Measurements from ENCODE around the gene RREB1.

Gene RREB1

GRCh38 chr6:7078856-7079255 is 28.9 kb upstream of the RREB1 start:
- H2AFZ ChIP-seq (ENCODE audit: low read depth, low read length), result no peak overlapping the region
- no peaks in the 10 kb centered on the region for H3K4me1 ChIP-seq (ENCODE audit: insufficient read depth, low read length)
- H3K4me2 ChIP-seq (ENCODE audit: insufficient read depth, low read length), result no peak overlapping the region
- no peaks in the 10 kb centered on the region for H3K79me2 ChIP-seq (ENCODE audit: insufficient read depth, low read length)
- no peaks in the 10 kb centered on the region for H3K36me3 ChIP-seq (ENCODE audit: insufficient read depth, low read length)
- DNase-seq (no peak), ATAC-seq (ENCODE audit: insufficient read depth, low read depth) (no peak)
- no peak overlapping the region for H3K4me3 ChIP-seq (ENCODE audit: low read depth in 1 of 2, low read length in 2 of 2)
- TF ChIP-seq, protein P1, sequence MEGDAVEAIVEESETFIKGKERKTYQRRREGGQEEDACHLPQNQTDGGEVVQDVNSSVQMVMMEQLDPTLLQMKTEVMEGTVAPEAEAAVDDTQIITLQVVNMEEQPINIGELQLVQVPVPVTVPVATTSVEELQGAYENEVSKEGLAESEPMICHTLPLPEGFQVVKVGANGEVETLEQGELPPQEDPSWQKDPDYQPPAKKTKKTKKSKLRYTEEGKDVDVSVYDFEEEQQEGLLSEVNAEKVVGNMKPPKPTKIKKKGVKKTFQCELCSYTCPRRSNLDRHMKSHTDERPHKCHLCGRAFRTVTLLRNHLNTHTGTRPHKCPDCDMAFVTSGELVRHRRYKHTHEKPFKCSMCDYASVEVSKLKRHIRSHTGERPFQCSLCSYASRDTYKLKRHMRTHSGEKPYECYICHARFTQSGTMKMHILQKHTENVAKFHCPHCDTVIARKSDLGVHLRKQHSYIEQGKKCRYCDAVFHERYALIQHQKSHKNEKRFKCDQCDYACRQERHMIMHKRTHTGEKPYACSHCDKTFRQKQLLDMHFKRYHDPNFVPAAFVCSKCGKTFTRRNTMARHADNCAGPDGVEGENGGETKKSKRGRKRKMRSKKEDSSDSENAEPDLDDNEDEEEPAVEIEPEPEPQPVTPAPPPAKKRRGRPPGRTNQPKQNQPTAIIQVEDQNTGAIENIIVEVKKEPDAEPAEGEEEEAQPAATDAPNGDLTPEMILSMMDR (IDR thresholded peaks at IDR 0.05; ENCODE audit: borderline replicate concordance, extremely low read depth, low read length, poor library complexity, severe bottlenecking), result no peak
- no peak for TF ChIP-seq EZH2 (IDR thresholded peaks at IDR 0.05; ENCODE audit: borderline replicate concordance, low read depth, low read length, severe bottlenecking)
- H4K20me1 ChIP-seq (ENCODE audit: insufficient read depth, low read length), result no peaks in the 10 kb centered on the region
- H3K27me3 ChIP-seq (ENCODE audit: insufficient read depth, low read length, poor library complexity), result no peaks in the 10 kb centered on the region
- no peak overlapping the region for H3K27ac ChIP-seq (ENCODE audit: low read length)
- no peak overlapping the region for H3K9ac ChIP-seq (ENCODE audit: low read depth, low read length)
- H3K9me3 ChIP-seq (ENCODE audit: insufficient read depth, low read length, severe bottlenecking), result no peaks in the 10 kb centered on the region

- no peaks in the 10 kb centered on the region for H3K36me3 ChIP-seq (ENCODE audit: insufficient read depth, low read length)
- no peaks in the 10 kb centered on the region for H4K20me1 ChIP-seq (ENCODE audit: insufficient read depth, low read length)
- H3K4me3 ChIP-seq (ENCODE audit: low read depth in 1 of 2, low read length in 2 of 2), result no peak overlapping the region
- H3K4me2 ChIP-seq (ENCODE audit: insufficient read depth, low read length), result no peak overlapping the region
- no peaks in the 10 kb centered on the region for H3K27me3 ChIP-seq (ENCODE audit: insufficient read depth, low read length, poor library complexity)
- no peaks in the 10 kb centered on the region for H3K79me2 ChIP-seq (ENCODE audit: insufficient read depth, low read length)
- no peak overlapping the region for H3K9ac ChIP-seq (ENCODE audit: low read depth, low read length)
- no peak overlapping the region for H3K27ac ChIP-seq (ENCODE audit: low read length)
- no peak overlapping the region for H2AFZ ChIP-seq (ENCODE audit: low read depth, low read length)
- no peaks in the 10 kb centered on the region for H3K9me3 ChIP-seq (ENCODE audit: insufficient read depth, low read length, severe bottlenecking)
- DNase-seq (no peak), ATAC-seq (ENCODE audit: insufficient read depth, low read depth) (no peak)
- H3K4me1 ChIP-seq (ENCODE audit: insufficient read depth, low read length), result no peaks in the 10 kb centered on the region
- no peak for TF ChIP-seq EZH2 (IDR thresholded peaks at IDR 0.05; ENCODE audit: borderline replicate concordance, low read depth, low read length, severe bottlenecking)
- TF ChIP-seq, protein P1 (IDR thresholded peaks at IDR 0.05; ENCODE audit: borderline replicate concordance, extremely low read depth, low read length, poor library complexity, severe bottlenecking), result no peak
These were observed 27.4 kb upstream of the RREB1 start for GRCh38 chr6:7080311-7080710.

GRCh38 chr6:7085911-7086310 is 21.9 kb upstream of the RREB1 start:
- no peaks in the 10 kb centered on the region for H3K79me2 ChIP-seq (ENCODE audit: insufficient read depth, low read length)
- H2AFZ ChIP-seq (ENCODE audit: low read depth, low read length), result peak overlapping the region; percentile 75
- peak overlapping the region; percentile 65 for H3K4me2 ChIP-seq (ENCODE audit: insufficient read depth, low read length)
- H3K27ac ChIP-seq (ENCODE audit: low read length), result 0 out of 2 replicates have a peak overlapping the region, but pooled peaks have one; percentile 12
- ATAC-seq (ENCODE audit: insufficient read depth, low read depth), result peak; percentile 37; the same call in 2 of the 3 replicates
- no peak overlapping the region for H3K4me3 ChIP-seq (ENCODE audit: low read depth in 1 of 2, low read length in 2 of 2)
- H3K9me3 ChIP-seq (ENCODE audit: insufficient read depth, low read length, severe bottlenecking), result no peaks in the 10 kb centered on the region
- no peaks in the 10 kb centered on the region for H4K20me1 ChIP-seq (ENCODE audit: insufficient read depth, low read length)
- 0 out of 2 replicates have a peak overlapping the region, but pooled peaks have one; percentile 48 for H3K9ac ChIP-seq (ENCODE audit: low read depth, low read length)
- TF ChIP-seq, protein P1 (IDR thresholded peaks at IDR 0.05; ENCODE audit: borderline replicate concordance, extremely low read depth, low read length, poor library complexity, severe bottlenecking), result no peak
- no peak for TF ChIP-seq EZH2 (IDR thresholded peaks at IDR 0.05; ENCODE audit: borderline replicate concordance, low read depth, low read length, severe bottlenecking)
- peaks cover 27% of the 10 kb centered on the region for H3K4me1 ChIP-seq (ENCODE audit: insufficient read depth, low read length)
- H3K27me3 ChIP-seq (ENCODE audit: insufficient read depth, low read length, poor library complexity), result no peaks in the 10 kb centered on the region
- peak; percentile 24 for DNase-seq
- H3K36me3 ChIP-seq (ENCODE audit: insufficient read depth, low read length), result no peaks in the 10 kb centered on the region
